K562 (cell line): ENCODE results near the gene FLOT2. TPM values are rescaled to one million over a fixed set of nuclear protein-coding genes. Genes with fewer than 3 reads are reported as not detected.

Source experiments
- ATAC-seq: fragments of 200-7000 bp; cut with Tn5 transposase; 3 replicates; pipeline ENCODE4 v1.9.1; 2020; ENCODE audit warnings: moderate library complexity
- BruUV-seq: library from RNA; stranded (reverse); fragments of 400-500 nt; replicated peaks from 2 replicates; lab custom pipeline; 2021; lab: Mats Ljungman, UMichigan
- CTCF ChIA-PET: fragments of 300-600 bp; formaldehyde crosslinking; extraction: SDS; loops from one replicate; lab custom pipeline; 2021; ENCODE audit warnings: low intra/inter-chr PET ratio; lab: Yijun Ruan, JAX
- POLR2A ChIA-PET: fragments of 300-600, 350-650 bp; sonication (Branson Sonifier 250); formaldehyde crosslinking; extraction: SDS; loops from one replicate; lab custom pipeline; 2021; ENCODE audit warnings: antibody characterized with exemption, inconsistent platforms; lab: Yijun Ruan, JAX
- DNase-seq, 4 experiments: peaks; one replicate each; pipeline versions ENCODE4 v3.0.0 to v3.0.0-alpha.2; 2011 to 2018; ENCODE audit warnings: low spot score in 3 of 4, mixed read lengths in 3 of 4; ENCODE audit errors: extremely low read depth in 1 of 4
- FAIRE-seq: peaks from 2 replicates; lab custom pipeline; 2011; peaks lifted over from hg19 to GRCh38; lab: Jason Lieb, UNC
- H2AFZ ChIP-seq: 2 replicates; pipeline ENCODE4 v1.6.0; 2011; ENCODE audit warnings: low read depth, low read length, control low read depth, inconsistent platforms
- H3K27ac ChIP-seq: fragments of 200-600 bp; 3 replicates; pipeline ENCODE4 v1.8.0; 2011; ENCODE audit warnings: low read depth, mild to moderate bottlenecking, control low read depth, inconsistent platforms, low read length, moderate library complexity, mixed read lengths; ENCODE audit errors: extremely low read depth
- H3K27me3 ChIP-seq, 2 experiments: fragments of 300-600 bp in 1 of 2; 2 replicates in 1 of 2; 3 replicates in 1 of 2; pipeline versions ENCODE4 v1.6.0 to v1.8.0; 2011; ENCODE audit warnings: inconsistent platforms in 2 of 2, low read length in 2 of 2, mild to moderate bottlenecking in 1 of 2, mixed read lengths in 1 of 2, moderate library complexity in 1 of 2; ENCODE audit not compliant: control insufficient read depth in 2 of 2, insufficient read depth in 2 of 2
- H3K36me3 ChIP-seq: fragments of 300-600 bp; 3 replicates; pipeline ENCODE4 v1.8.0; 2011; ENCODE audit warnings: mild to moderate bottlenecking, low read length, inconsistent platforms; ENCODE audit not compliant: control insufficient read depth, insufficient read depth
- H3K4me1 ChIP-seq, 2 experiments: fragments of 200-600 bp in 1 of 2; replicated peaks in 1 of 2; 2 replicates in 1 of 2; 3 replicates in 1 of 2; pipeline versions ENCODE4 v1.5.1 to v1.8.0; 2011; ENCODE audit warnings: inconsistent platforms in 2 of 2, low read length in 2 of 2, mild to moderate bottlenecking in 1 of 2, mixed read lengths in 1 of 2, moderate library complexity in 1 of 2; ENCODE audit not compliant: control insufficient read depth in 2 of 2, insufficient read depth in 2 of 2
- H3K4me2 ChIP-seq: 2 replicates; pipeline ENCODE4 v1.6.1; 2011; ENCODE audit warnings: low read length, control low read depth, inconsistent platforms, mixed read lengths; ENCODE audit not compliant: insufficient read depth
- H3K4me3 ChIP-seq: fragments of 200-600 bp; sonication (generic), shearing (Covaris generic); 2 replicates; pipeline ENCODE4 v1.5.1; 2016; ENCODE audit warnings: control low read depth, inconsistent platforms
- H3K79me2 ChIP-seq: fragments of 200-600 bp; 3 replicates; pipeline ENCODE4 v1.8.0; 2011; ENCODE audit warnings: low read length, inconsistent platforms; ENCODE audit not compliant: control insufficient read depth, insufficient read depth
- H3K9ac ChIP-seq, 2 experiments: 2 replicates each; pipeline versions ENCODE4 v1.6.0 to v1.6.1; 2011; ENCODE audit warnings: low read depth in 2 of 2, low read length in 2 of 2, control low read depth in 1 of 2, inconsistent platforms in 1 of 2, mild to moderate bottlenecking in 1 of 2, mixed read lengths in 1 of 2; ENCODE audit not compliant: insufficient read depth in 1 of 2
- H3K9me1 ChIP-seq: one replicate; pipeline ENCODE4 v1.6.0; 2011; ENCODE audit warnings: inconsistent platforms, mild to moderate bottlenecking, low read length, moderate library complexity; ENCODE audit not compliant: control insufficient read depth, insufficient read depth
- H3K9me3 ChIP-seq: replicated peaks from 2 replicates; pipeline ENCODE4 v1.5.1; 2011; ENCODE audit warnings: low read depth, low read length, inconsistent platforms; ENCODE audit not compliant: control insufficient read depth, insufficient read depth
- H4K20me1 ChIP-seq: replicated peaks from 2 replicates; pipeline ENCODE4 v1.6.1; 2011; ENCODE audit warnings: low read length, inconsistent platforms, mixed read lengths; ENCODE audit not compliant: control insufficient read depth, insufficient read depth
- ARID1B ChIP-seq: fragments of 450-650 bp; IDR thresholded peaks from 2 replicates; pipeline ENCODE4 v1.6.1; 2016; ENCODE audit warnings: antibody characterized with exemption, mild to moderate bottlenecking, inconsistent platforms
- ATF1 ChIP-seq, 2 experiments: fragments of 450-650 bp in 1 of 2; IDR thresholded peaks; 2 replicates each; pipeline ENCODE4 v1.6.1; 2016; ENCODE audit warnings: missing compliant biosample characterization in 1 of 2, missing genetic modification characterization in 1 of 2
- BHLHE40 ChIP-seq: IDR thresholded peaks from 2 replicates; pipeline ENCODE4 v1.6.1; 2011; ENCODE audit warnings: low read length, improper control_type of control experiment
- E2F6 ChIP-seq, 2 experiments: IDR thresholded peaks; 2 replicates each; pipeline ENCODE4 v1.6.1; 2011; ENCODE audit warnings: borderline replicate concordance in 1 of 2, control low read depth in 1 of 2, low read depth in 1 of 2, low read length in 1 of 2, mild to moderate bottlenecking in 1 of 2, mixed read lengths in 1 of 2, moderate library complexity in 1 of 2; ENCODE audit not compliant: insufficient read depth in 1 of 2, insufficient read length in 1 of 2, poor library complexity in 1 of 2, severe bottlenecking in 1 of 2; ENCODE audit errors: extremely low read depth in 1 of 2
- HDAC8 ChIP-seq: fragments of 450-650 bp; IDR thresholded peaks from 2 replicates; pipeline ENCODE4 v1.6.1; 2016; ENCODE audit warnings: mild to moderate bottlenecking, missing genetic modification characterization, moderate library complexity, missing compliant biosample characterization
- MYNN ChIP-seq, 2 experiments: sonication (generic); formaldehyde crosslinking in 1 of 2; IDR thresholded peaks; 2 replicates each; pipeline versions ENCODE4 v1.5.0 to v1.6.1; 2016 to 2020; ENCODE audit warnings: antibody characterized with exemption in 1 of 2, missing genetic modification reagents in 1 of 2
- NCOR1 ChIP-seq: fragments of 450-650 bp; IDR thresholded peaks from 2 replicates; pipeline ENCODE4 v1.6.1; 2016; ENCODE audit warnings: mild to moderate bottlenecking, moderate library complexity
- NR2C1 ChIP-seq, 2 experiments: fragments of 450-650 bp; IDR thresholded peaks; 2 replicates each; pipeline ENCODE4 v1.6.1; 2017; ENCODE audit warnings: mild to moderate bottlenecking in 2 of 2, antibody characterized with exemption in 1 of 2, inconsistent platforms in 1 of 2, missing compliant biosample characterization in 1 of 2, missing genetic modification characterization in 1 of 2
- POLR2A ChIP-seq: fragments of 450-650 bp; conservative IDR thresholded peaks from 2 replicates; pipeline ENCODE4 v1.6.1; 2016
- RAD21 ChIP-seq, 2 experiments: fragments of 250-450 bp in 1 of 2; fragments of 450-650 bp in 1 of 2; sonication (Bioruptor Pico) in 1 of 2; formaldehyde crosslinking in 1 of 2; IDR thresholded peaks in 1 of 2; conservative IDR thresholded peaks in 1 of 2; 2 replicates each; pipeline versions ENCODE4 v1.4.0 to v1.8.0; 2020 to 2022; ENCODE audit warnings: mild to moderate bottlenecking in 2 of 2, moderate library complexity in 1 of 2
- SIN3B ChIP-seq: fragments of 450-650 bp; IDR thresholded peaks from 2 replicates; pipeline ENCODE4 v1.6.1; 2017; ENCODE audit warnings: low read depth, mild to moderate bottlenecking, moderate library complexity
- SPI1 ChIP-seq: IDR thresholded peaks from 2 replicates; pipeline ENCODE4 v1.6.1; 2011; ENCODE audit warnings: low read depth, low read length, control low read depth, borderline replicate concordance
- XRCC3 ChIP-seq: fragments of 450-650 bp; IDR thresholded peaks from 2 replicates; pipeline ENCODE4 v1.6.1; 2017; ENCODE audit warnings: mild to moderate bottlenecking, moderate library complexity
- YBX1 ChIP-seq: fragments of 450-650 bp; IDR thresholded peaks from 2 replicates; pipeline ENCODE4 v1.7.1; 2016; ENCODE audit warnings: mild to moderate bottlenecking
- ZNF174 ChIP-seq: fragments of 250-450 bp; sonication (Bioruptor Pico); IDR thresholded peaks from 2 replicates; pipeline ENCODE4 v1.4.0; 2020; ENCODE audit warnings: mild to moderate bottlenecking
- ZNF217 ChIP-seq: sonication (generic); formaldehyde crosslinking; IDR thresholded peaks from 2 replicates; pipeline ENCODE4 v1.8.0; 2022; ENCODE audit warnings: mild to moderate bottlenecking, missing genetic modification reagents
- ZNF436 ChIP-seq: fragments of 250-450, 450-650 bp; sonication (Bioruptor Pico); formaldehyde crosslinking; IDR thresholded peaks from 2 replicates; pipeline ENCODE4 v1.7.0; 2020; ENCODE audit warnings: mild to moderate bottlenecking
- ZNF77 ChIP-seq: fragments of 250-450 bp; sonication (Bioruptor Pico); IDR thresholded peaks from 2 replicates; pipeline ENCODE4 v1.5.0; 2020
- WGBS: fragments of 100-300 bp; shearing (Covaris generic); methylation state at CpG from one replicate; pipeline ENCODE4 v1.1.6; 2016; ENCODE audit warnings: low coverage, mixed read lengths; ENCODE audit not compliant: insufficient coverage; ENCODE audit errors: missing lambda C conversion rate; 5-methylcytosine and 5-hydroxymethylcytosine counted together
- in situ Hi-C: fragments of 300-500 bp; cut with MboI; formaldehyde crosslinking; loops from 4 replicates; pipeline ENCODE4 v1.15.0; 2018; ENCODE audit warnings: inconsistent platforms, mixed read lengths
- intact Hi-C: fragments of 100-400 bp; cut with micrococcal nuclease; formaldehyde crosslinking; loops from 2 replicates; pipeline ENCODE4 v1.14.2; 2022
- polyA plus RNA-seq, 8 experiments: library from polyadenylated mRNA; depleted of rRNA in 4 of 8; stranded (reverse) in 5 of 8; unstranded in 3 of 8; fragments of >200 nt; fragmentation: Nextera tagmentation in 2 of 8; fragmentation: Illumina TruSeq in 1 of 8; extraction: Ambion mirVana in 2 of 8; extraction: Trizol in 1 of 8; gene quantifications; 2 replicates each; pipeline versions ENCODE4 v1.2.1 to v1.2.3, GENCODE V29; 2011 to 2014; ENCODE audit warnings: inconsistent platforms in 1 of 8, missing spikeins in 1 of 8
- total RNA-seq, 7 experiments: library from RNA; depleted of rRNA in 6 of 7; stranded (reverse); fragments of >200 nt in 6 of 7; fragmentation: Illumina TruSeq in 2 of 7; extraction: Trizol in 2 of 7; gene quantifications; 2 replicates each; pipeline versions ENCODE4 v1.2.1 to v1.2.3, GENCODE V29; 2011 to 2021; ENCODE audit warnings: low replicate concordance in 1 of 7

Gene FLOT2
- total and polyA plus RNA-seq, 9 of the 15 experiments (the other 6 are each of a cell fraction or from before 2014, with no cell fraction given): 17.5 to 138 (median 41.7) TPM

GRCh38 chr17:28857905-28858800, 39.4 kb downstream of the FLOT2 start:
- H3K79me2 ChIP-seq: peaks cover 76% of the 10 kb centered on the region
- H3K9me3 ChIP-seq: peaks cover 3% of the 10 kb centered on the region
- no peaks in the 10 kb centered on the region for H3K27me3 ChIP-seq
- ChIA-PET POLR2A (interaction anchor here (0.6 to 7.5 kb wide), 7 partner anchors 13 to 133 kb away, joined by 3 to 49 read pairs (median 4); partner anchors contain the start of gene FAM222B), CTCF (no interaction called here)
- FAIRE-seq: no peak
- H3K4me2 ChIP-seq: peak overlapping the region; percentile 54
- peaks cover 24 to 34% of the 10 kb centered on the region in 2 experiments for H3K4me1 ChIP-seq
- H3K4me3 ChIP-seq: no peak overlapping the region
- DNase-seq: peak in 1 of 4 experiments; percentile 10
- no peak overlapping the region for H2AFZ ChIP-seq
- peaks cover 44% of the 10 kb centered on the region for H3K36me3 ChIP-seq
- intact Hi-C loops: no loop called here
- 68% methylated on average over 3 of the region's 3 CpGs for WGBS
- TSS peak; percentile 3 for BruUV-seq
- no peak overlapping the region; a peak in 1 of 4 replicates for H3K9ac ChIP-seq
- H3K9me1 ChIP-seq: no peaks in the 10 kb centered on the region
- TF ChIP-seq NCOR1: peak; percentile 9; the same call in 1 of the 2 replicates
- peak; percentile 7; the same call in 1 of the 2 replicates for TF ChIP-seq POLR2A
- TF ChIP-seq RAD21 (CRISPR knock-in tag; conservative IDR thresholded peaks at IDR 0.05 in 1 of 2, IDR thresholded peaks at IDR 0.05 in 1 of 2): no peak
- TF ChIP-seq ZNF436 (CRISPR knock-in tag): 0 out of 2 replicates have a peak, but pooled peaks have one; percentile 11
- peak; percentile 27; the same call in 1 of the 2 replicates for TF ChIP-seq ZNF77 (CRISPR knock-in tag)
- 0 out of 2 replicates have a peak, but pooled peaks have one; percentile 34 for TF ChIP-seq MYNN (IDR thresholded peaks at IDR 0.05)
- no peak for TF ChIP-seq MYNN (CRISPR knock-in tag; IDR thresholded peaks at IDR 0.05)
- no peak for TF ChIP-seq ZNF217 (CRISPR knock-in tag)
- TF ChIP-seq HDAC8 (tag): no peak
- no peak for TF ChIP-seq BHLHE40
- TF ChIP-seq XRCC3: no peak
- TF ChIP-seq SIN3B: no peak
- no peak for TF ChIP-seq NR2C1 (IDR thresholded peaks at IDR 0.05)
- TF ChIP-seq NR2C1 (tag; IDR thresholded peaks at IDR 0.05): no peak
- TF ChIP-seq YBX1: no peak
- TF ChIP-seq E2F6 (IDR thresholded peaks at IDR 0.05; ENCODE audit: borderline replicate concordance in 1 of 2, extremely low read depth in 1 of 2, insufficient read depth in 1 of 2, insufficient read length in 1 of 2, low read depth in 1 of 2, low read length in 1 of 2, poor library complexity in 1 of 2, severe bottlenecking in 1 of 2): no peak
- no peak for TF ChIP-seq ATF1 (CRISPR knock-in tag; IDR thresholded peaks at IDR 0.05)
- TF ChIP-seq ATF1 (tag; IDR thresholded peaks at IDR 0.05): no peak
- TF ChIP-seq ZNF174: no peak
- no peak for TF ChIP-seq SPI1
- no peak for TF ChIP-seq ARID1B
- in situ Hi-C loops: no loop called here
- no peak overlapping the region; the same call in 2 of the 3 replicates for H3K27ac ChIP-seq
- H4K20me1 ChIP-seq: no peaks in the 10 kb centered on the region
- ATAC-seq: no peak
